Lung (tissue), 12 donors: ENCODE results near the gene DUSP22. TPM values are rescaled to one million over a fixed set of nuclear protein-coding genes. Genes with fewer than 3 reads are reported as not detected.

Source experiments
- ATAC-seq: fragments of 200-7000 bp; cut with Tn5 transposase; one replicate; pipeline ENCODE4 v1.9.1; 2020; ENCODE audit warnings: moderate number of reproducible peaks; ENCODE audit not compliant: insufficient read depth, low FRiP score
- DNase-seq, 3 donors: peaks; one replicate each; pipeline ENCODE4 v3.0.0-alpha.2; 2013 to 2017
- H3K27ac ChIP-seq, 2 donors: one replicate each; pipeline ENCODE4 v1.5.1; 2013; ENCODE audit warnings: mild to moderate bottlenecking in 2 of 2, moderate library complexity in 2 of 2, control low read depth in 1 of 2, inconsistent platforms in 1 of 2, low read depth in 1 of 2, low read length in 1 of 2
- H3K27me3 ChIP-seq, 3 donors: one replicate each; pipeline ENCODE4 v1.5.1; 2013; ENCODE audit warnings: low read length in 2 of 3; ENCODE audit not compliant: control insufficient read depth in 3 of 3, insufficient read depth in 3 of 3
- H3K36me3 ChIP-seq, 4 donors: one replicate each; pipeline ENCODE4 v1.5.1; 2013; ENCODE audit warnings: low read length in 4 of 4, mild to moderate bottlenecking in 1 of 4, moderate library complexity in 1 of 4; ENCODE audit not compliant: control insufficient read depth in 4 of 4, insufficient read depth in 4 of 4
- H3K4me1 ChIP-seq, 5 donors: one replicate each; pipeline ENCODE4 v1.5.1; 2013; ENCODE audit warnings: low read length in 5 of 5, mild to moderate bottlenecking in 2 of 5, moderate library complexity in 1 of 5; ENCODE audit not compliant: control insufficient read depth in 5 of 5, insufficient read depth in 5 of 5
- H3K4me3 ChIP-seq: one replicate; pipeline ENCODE4 v1.5.1; 2013; ENCODE audit warnings: mild to moderate bottlenecking, control low read depth, moderate library complexity
- H3K9ac ChIP-seq, 2 donors: one replicate each; pipeline ENCODE4 v1.5.1; 2013; ENCODE audit warnings: low read length in 2 of 2, control low read depth in 1 of 2; ENCODE audit not compliant: insufficient read depth in 1 of 2
- H3K9me3 ChIP-seq, 4 donors: one replicate each; pipeline ENCODE4 v1.5.1; 2013; ENCODE audit warnings: low read length in 3 of 4, mild to moderate bottlenecking in 1 of 4, moderate library complexity in 1 of 4; ENCODE audit not compliant: control insufficient read depth in 4 of 4, insufficient read depth in 3 of 4
- WGBS, 2 donors: extraction: QIAGEN DNeasy Blood & Tissue Kit; methylation state at CpG; one replicate each; pipeline ENCODE4 v1.1.7; 2013; 5-methylcytosine and 5-hydroxymethylcytosine counted together
- polyA plus RNA-seq, 2 donors: library from polyadenylated mRNA; stranded (reverse); fragments of 200-250 nt; gene quantifications; one replicate each; pipeline ENCODE4 v1.2.1, GENCODE V29; 2013
- total RNA-seq, 2 donors: library from RNA; depleted of rRNA in 1 of 2; stranded (reverse); fragments of >200 nt in 1 of 2; gene quantifications; one replicate each; pipeline ENCODE4 v1.2.1, GENCODE V29; 2014 to 2021
- TF ChIP-seq, protein P1 (sequence below): IDR thresholded peaks from 2 replicates; pipeline ENCODE4 v1.5.1; 2012; ENCODE audit warnings: mild to moderate bottlenecking; ENCODE audit errors: control extremely low read depth, extremely low read depth
- donor health status: control.
- donor health status: control.
- donor health status: Bipolar disorder and iron deficiency.
- donor health status: healthy.
- donor health status: DM: yes; HTN: yes; CAD: no.

The DUSP22 gene
- total and polyA plus RNA-seq, 4 donors = 38.9 to 51.1 (median 43.8) TPM

DNA sequence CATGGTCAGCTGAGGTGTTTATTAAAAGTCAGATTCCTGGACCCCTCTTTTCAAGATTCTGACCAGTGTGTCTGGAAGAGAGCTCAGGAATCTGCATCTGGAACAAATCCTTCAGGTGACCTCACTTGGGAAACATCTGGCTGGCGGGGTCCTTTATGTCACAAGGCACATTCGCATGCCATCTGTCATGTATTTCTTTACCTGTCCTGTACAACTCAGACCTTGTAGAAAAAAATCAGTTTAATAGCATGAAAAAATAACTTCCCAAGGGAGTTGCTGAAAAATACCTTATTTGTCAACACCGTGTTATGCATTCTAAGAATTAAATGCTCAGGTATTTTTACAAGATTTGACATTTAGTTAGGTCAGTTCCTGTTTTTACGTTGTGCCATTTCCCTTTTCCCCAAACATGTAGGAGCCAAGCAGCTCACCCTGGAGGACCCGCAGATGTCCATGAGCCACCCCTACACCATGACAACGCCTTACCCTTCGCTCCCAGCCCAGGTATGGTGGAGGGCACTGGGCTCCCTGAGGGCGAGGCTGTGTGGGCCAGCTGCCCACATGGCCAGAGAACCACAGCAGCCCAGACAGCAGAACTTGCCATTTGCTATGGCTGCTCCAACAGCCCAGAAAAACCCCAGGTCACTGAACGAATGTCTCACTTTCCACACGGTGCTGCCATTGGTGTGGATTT, 103.3 kb downstream of the DUSP22 start:
- Histone ChIP-seq H3K4me3 (no peak overlapping the region), H3K4me1 (peaks cover 0 to 25% (median 4%) of the 10 kb centered on the region in 5 donors), H3K9me3 (no peaks in the 10 kb centered on the region), H3K9ac (no peak overlapping the region), H3K36me3 (no peaks in the 10 kb centered on the region), H3K27ac (no peak overlapping the region), H3K27me3 (peaks cover 8 to 72% (median 57%) of the 10 kb centered on the region in 3 donors)
- ATAC-seq (no peak), DNase-seq (no peak)
- 67 to 73% methylated on average over 10 of the region's 10 CpGs for WGBS, 2 donors
- TF ChIP-seq, protein P1, sequence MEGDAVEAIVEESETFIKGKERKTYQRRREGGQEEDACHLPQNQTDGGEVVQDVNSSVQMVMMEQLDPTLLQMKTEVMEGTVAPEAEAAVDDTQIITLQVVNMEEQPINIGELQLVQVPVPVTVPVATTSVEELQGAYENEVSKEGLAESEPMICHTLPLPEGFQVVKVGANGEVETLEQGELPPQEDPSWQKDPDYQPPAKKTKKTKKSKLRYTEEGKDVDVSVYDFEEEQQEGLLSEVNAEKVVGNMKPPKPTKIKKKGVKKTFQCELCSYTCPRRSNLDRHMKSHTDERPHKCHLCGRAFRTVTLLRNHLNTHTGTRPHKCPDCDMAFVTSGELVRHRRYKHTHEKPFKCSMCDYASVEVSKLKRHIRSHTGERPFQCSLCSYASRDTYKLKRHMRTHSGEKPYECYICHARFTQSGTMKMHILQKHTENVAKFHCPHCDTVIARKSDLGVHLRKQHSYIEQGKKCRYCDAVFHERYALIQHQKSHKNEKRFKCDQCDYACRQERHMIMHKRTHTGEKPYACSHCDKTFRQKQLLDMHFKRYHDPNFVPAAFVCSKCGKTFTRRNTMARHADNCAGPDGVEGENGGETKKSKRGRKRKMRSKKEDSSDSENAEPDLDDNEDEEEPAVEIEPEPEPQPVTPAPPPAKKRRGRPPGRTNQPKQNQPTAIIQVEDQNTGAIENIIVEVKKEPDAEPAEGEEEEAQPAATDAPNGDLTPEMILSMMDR = no peak

DNA sequence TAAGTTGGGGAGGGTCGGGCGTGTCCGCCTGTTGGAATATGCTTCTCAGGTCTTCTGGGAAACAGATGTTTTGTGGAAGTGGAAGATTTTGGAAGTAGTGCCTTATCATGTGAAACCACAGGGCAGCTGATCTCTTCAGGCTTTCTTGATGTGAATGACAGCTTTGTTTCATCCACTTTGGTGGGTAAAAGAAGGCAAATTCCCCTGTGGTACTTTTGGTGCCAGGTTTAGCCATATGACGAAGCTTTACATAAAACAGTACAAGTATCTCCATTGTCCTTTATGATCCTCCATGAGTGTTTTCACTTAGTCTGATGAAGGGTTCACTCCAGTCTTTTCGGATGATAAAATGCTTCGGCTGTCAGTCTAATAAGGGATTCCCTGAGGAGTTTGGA, 103.8 kb downstream of the DUSP22 start:
- no peak overlapping the region for H3K9ac ChIP-seq
- no peak overlapping the region for H3K27ac ChIP-seq
- no peaks in the 10 kb centered on the region for H3K36me3 ChIP-seq
- no peaks in the 10 kb centered on the region for H3K9me3 ChIP-seq
- peaks cover 0 to 23% (median 4%) of the 10 kb centered on the region in 5 donors for H3K4me1 ChIP-seq
- DNase-seq (no peak), ATAC-seq (no peak)
- peaks cover 8 to 68% (median 53%) of the 10 kb centered on the region in 3 donors for H3K27me3 ChIP-seq
- WGBS, 2 donors = 87 to 89% methylated on average over 6 of the region's 6 CpGs
- H3K4me3 ChIP-seq = no peak overlapping the region
- TF ChIP-seq, protein P1 = no peak

DNA sequence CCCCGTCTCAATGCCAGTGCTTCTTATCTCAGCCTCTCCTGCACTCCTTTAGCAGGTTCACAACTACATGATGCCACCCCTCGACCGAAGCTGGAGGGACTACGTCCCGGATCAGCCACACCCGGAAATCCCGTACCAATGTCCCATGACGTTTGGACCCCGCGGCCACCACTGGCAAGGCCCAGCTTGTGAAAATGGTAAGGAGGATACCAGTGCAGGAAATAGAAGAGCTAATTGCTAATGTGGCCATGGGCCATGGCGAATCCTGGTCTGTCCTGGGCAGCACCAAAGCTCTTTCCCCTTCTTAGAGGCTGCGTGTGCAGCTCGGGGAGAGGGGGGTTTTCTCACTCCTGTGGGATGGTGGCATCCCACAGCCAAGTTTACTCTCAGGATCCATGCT, 104.8 kb downstream of the DUSP22 start:
- H3K4me1 ChIP-seq = peaks cover 0 to 17% (median 4%) of the 10 kb centered on the region in 5 donors
- H3K9ac ChIP-seq = no peak overlapping the region
- ATAC-seq (no peak), DNase-seq (no peak)
- 87 to 89% methylated on average over 13 of the region's 13 CpGs for WGBS, 2 donors
- H3K36me3 ChIP-seq = no peaks in the 10 kb centered on the region
- no peak overlapping the region for H3K4me3 ChIP-seq
- H3K27ac ChIP-seq = no peak overlapping the region
- peaks cover 8 to 64% (median 48%) of the 10 kb centered on the region in 3 donors for H3K27me3 ChIP-seq
- TF ChIP-seq, protein P1 = no peak
- no peaks in the 10 kb centered on the region for H3K9me3 ChIP-seq

DNA sequence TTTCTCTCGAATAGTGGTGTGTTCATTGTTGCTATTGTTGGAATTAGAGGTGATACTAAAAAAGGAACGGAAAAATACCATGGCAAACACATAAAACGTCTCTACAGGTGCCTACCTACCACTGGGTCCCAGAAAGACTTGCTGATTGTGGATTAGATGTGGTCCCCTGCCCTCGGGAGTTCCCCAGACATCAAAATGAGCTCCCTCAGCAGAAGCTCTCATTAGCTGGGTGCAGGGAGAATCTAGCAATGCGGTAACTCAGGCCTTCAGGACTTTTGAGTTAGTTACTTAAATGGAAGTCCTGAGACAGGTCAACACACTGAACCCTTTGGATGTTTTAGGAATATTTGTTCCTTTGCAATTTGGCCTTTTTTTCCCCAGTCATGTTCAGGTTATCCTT, 105.3 kb downstream of the DUSP22 start:
- 88 to 91% methylated on average over 5 of the region's 5 CpGs for WGBS, 2 donors
- H3K9ac ChIP-seq = no peak overlapping the region
- no peak for ATAC-seq

More for the DNA sequence above, 105.3 kb downstream of the DUSP22 start:
- TF ChIP-seq, protein P1 = no peak
- no peaks in the 10 kb centered on the region for H3K9me3 ChIP-seq
- H3K27me3 ChIP-seq = peaks cover 5 to 63% (median 45%) of the 10 kb centered on the region in 3 donors
- no peak for DNase-seq
- no peak overlapping the region for H3K4me3 ChIP-seq
- no peaks in the 10 kb centered on the region for H3K36me3 ChIP-seq
- no peak overlapping the region for H3K27ac ChIP-seq
- H3K4me1 ChIP-seq = peaks cover 0 to 12% (median 0%) of the 10 kb centered on the region in 5 donors
